NB4 (cell line): ENCODE measurements around the gene CTCF.

Experiments used
- DNase-seq: peaks from one replicate; pipeline ENCODE4 v3.0.0; 2010; ENCODE audit warnings: low read depth
- H3K4me3 ChIP-seq: one replicate; pipeline ENCODE4 v1.5.1; 2011; ENCODE audit warnings: mild to moderate bottlenecking, low read depth, low read length, moderate library complexity
- MYC ChIP-seq: IDR thresholded peaks from 2 replicates; pipeline ENCODE4 v1.6.1; 2011; ENCODE audit warnings: low read depth, low read length
- POLR2A ChIP-seq: IDR thresholded peaks from 2 replicates; pipeline ENCODE4 v1.6.1; 2011; ENCODE audit warnings: mild to moderate bottlenecking; ENCODE audit not compliant: insufficient read length; ENCODE audit errors: extremely low read depth
- TF ChIP-seq, protein P1 (sequence below): IDR thresholded peaks from 2 replicates; pipeline ENCODE4 v1.6.1; 2011; ENCODE audit warnings: low read depth, low read length
- TF ChIP-seq, protein P2 (sequence below): IDR thresholded peaks from one replicate; pipeline ENCODE4 v1.5.1; 2012; ENCODE audit warnings: low read depth, low read length

The CTCF gene

GRCh38 chr16:67652578-67653127 is 90.3 kb downstream of the CTCF start:
- TF ChIP-seq, protein P1, sequence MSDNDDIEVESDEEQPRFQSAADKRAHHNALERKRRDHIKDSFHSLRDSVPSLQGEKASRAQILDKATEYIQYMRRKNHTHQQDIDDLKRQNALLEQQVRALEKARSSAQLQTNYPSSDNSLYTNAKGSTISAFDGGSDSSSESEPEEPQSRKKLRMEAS = no peak
- TF ChIP-seq, protein P2, sequence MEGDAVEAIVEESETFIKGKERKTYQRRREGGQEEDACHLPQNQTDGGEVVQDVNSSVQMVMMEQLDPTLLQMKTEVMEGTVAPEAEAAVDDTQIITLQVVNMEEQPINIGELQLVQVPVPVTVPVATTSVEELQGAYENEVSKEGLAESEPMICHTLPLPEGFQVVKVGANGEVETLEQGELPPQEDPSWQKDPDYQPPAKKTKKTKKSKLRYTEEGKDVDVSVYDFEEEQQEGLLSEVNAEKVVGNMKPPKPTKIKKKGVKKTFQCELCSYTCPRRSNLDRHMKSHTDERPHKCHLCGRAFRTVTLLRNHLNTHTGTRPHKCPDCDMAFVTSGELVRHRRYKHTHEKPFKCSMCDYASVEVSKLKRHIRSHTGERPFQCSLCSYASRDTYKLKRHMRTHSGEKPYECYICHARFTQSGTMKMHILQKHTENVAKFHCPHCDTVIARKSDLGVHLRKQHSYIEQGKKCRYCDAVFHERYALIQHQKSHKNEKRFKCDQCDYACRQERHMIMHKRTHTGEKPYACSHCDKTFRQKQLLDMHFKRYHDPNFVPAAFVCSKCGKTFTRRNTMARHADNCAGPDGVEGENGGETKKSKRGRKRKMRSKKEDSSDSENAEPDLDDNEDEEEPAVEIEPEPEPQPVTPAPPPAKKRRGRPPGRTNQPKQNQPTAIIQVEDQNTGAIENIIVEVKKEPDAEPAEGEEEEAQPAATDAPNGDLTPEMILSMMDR = no peak
- no peak for TF ChIP-seq MYC
- TF ChIP-seq POLR2A = no peak
- H3K4me3 ChIP-seq = no peak overlapping the region
- DNase-seq = peak; percentile 50

DNA sequence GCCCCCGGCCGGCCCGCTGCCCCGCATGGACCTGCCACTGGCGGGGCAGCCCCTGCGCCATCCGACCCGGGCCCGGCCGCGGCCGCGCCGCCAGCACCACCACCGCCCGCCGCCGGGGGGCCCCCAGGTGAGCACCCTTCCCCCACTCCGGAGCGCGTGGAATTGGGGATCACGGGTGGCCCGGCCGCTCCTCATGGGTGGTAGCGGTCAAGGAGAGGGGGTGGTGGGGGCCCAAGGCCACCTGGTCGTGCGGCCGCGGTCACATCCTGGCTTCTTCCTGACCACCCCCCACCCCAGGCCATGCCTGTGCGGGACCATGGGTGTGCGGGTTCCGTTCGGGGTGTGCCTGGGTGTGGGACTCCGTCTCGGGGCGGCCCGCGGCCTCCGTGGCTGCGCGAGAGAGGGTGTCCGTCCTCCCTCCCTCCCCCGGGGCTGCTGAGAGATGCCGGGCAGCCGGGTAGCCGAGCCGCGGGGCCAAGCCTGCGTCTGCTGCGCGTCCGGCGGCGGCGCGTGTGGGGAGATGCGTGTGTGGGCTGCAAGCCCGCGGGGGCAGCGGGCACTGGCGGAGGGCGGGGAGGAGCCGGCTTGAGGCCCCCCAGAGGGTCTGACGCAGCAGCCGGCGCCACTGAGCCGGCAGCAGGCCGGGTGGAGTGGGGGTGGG is 90.9 kb downstream of the CTCF start:
- no peak for TF ChIP-seq MYC
- TF ChIP-seq POLR2A = no peak
- TF ChIP-seq, protein P1 = no peak
- TF ChIP-seq, protein P2 = no peak
- no peak overlapping the region for H3K4me3 ChIP-seq
- DNase-seq = no peak

GRCh38 chr16:67653789-67654402 is 91.6 kb downstream of the CTCF start:
- TF ChIP-seq, protein P2 = no peak
- TF ChIP-seq POLR2A = no peak
- TF ChIP-seq, protein P1 = no peak
- no peak for TF ChIP-seq MYC
- H3K4me3 ChIP-seq = no peak overlapping the region
- no peak for DNase-seq

GRCh38 chr16:67654403-67654911 is 92.1 kb downstream of the CTCF start:
- TF ChIP-seq, protein P1 = no peak
- TF ChIP-seq, protein P2 = no peak
- TF ChIP-seq POLR2A = no peak
- DNase-seq = no peak
- H3K4me3 ChIP-seq = no peak overlapping the region

DNA sequence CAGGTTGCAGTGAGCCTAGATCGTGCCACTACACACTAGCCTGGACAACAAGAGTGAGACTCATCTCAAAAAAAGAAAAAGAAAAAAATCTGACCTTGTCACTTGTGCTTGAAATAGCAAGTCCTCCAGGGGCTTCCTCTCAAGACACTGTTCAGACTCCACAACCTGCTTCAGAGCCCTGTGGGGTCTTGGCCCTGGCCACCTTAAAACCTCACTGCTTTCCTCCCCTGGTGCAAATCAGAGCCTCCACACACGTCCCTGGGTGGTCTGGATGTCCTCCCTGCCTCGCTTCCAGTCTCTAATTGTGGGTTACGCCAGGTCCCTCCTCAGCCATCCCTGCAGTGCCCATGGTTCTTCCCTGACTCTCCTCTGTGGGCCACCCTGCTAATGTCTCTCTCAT is 93.0 kb downstream of the CTCF start:
- no peak for DNase-seq
- TF ChIP-seq MYC (no peak), POLR2A (no peak)
- TF ChIP-seq, protein P2 = no peak
- TF ChIP-seq, protein P1 = no peak
- H3K4me3 ChIP-seq = no peak overlapping the region
